Right atrium auricular region (tissue), 2 donors: ENCODE measurements around the gene POLE2. TPM values are rescaled to one million over a fixed set of nuclear protein-coding genes. Genes with fewer than 3 reads are reported as not detected.

Experiments used
- DNase-seq: peaks from one replicate; pipeline ENCODE4 v3.0.0-alpha.2; 2019; ENCODE audit warnings: low spot score
- H3K27ac ChIP-seq, 2 donors: fragments of 200-600 bp; sonication (generic); 1 replicate in 1 of 2; 2 replicates in 1 of 2; pipeline ENCODE4 v1.5.1; 2016 to 2019
- H3K27me3 ChIP-seq, 2 donors: fragments of 200-600 bp; sonication (generic); one replicate each; pipeline versions ENCODE4 v1.5.1 to v1.6.0; 2017 to 2019
- H3K36me3 ChIP-seq: fragments of 200-600 bp; sonication (generic); one replicate; pipeline ENCODE4 v1.5.1; 2016
- H3K4me1 ChIP-seq, 2 donors: fragments of 200-600 bp; sonication (generic); one replicate each; pipeline versions ENCODE4 v1.5.1 to v1.6.0; 2017 to 2019
- H3K4me3 ChIP-seq, 2 donors: fragments of 200-600 bp; sonication (generic); 1 replicate in 1 of 2; 2 replicates in 1 of 2; pipeline ENCODE4 v1.5.1; 2017 to 2019; ENCODE audit warnings: mild to moderate bottlenecking in 1 of 2, moderate library complexity in 1 of 2
- H3K9me3 ChIP-seq, 2 donors: fragments of 200-600 bp; sonication (generic); one replicate each; pipeline ENCODE4 v1.5.1; 2019
- CTCF ChIP-seq, 2 donors: fragments of 200-600 bp; sonication (generic); IDR thresholded peaks; one replicate each; pipeline ENCODE4 v1.5.1; 2019; ENCODE audit warnings: antibody characterized with exemption in 2 of 2
- total RNA-seq, 2 donors: library from RNA; depleted of rRNA; stranded (reverse); fragments of >200 nt; gene quantifications; one replicate each; pipeline ENCODE4 v1.1.0, GENCODE V29; 2016

The POLE2 gene
- total RNA-seq, 2 donors from 2014 or later: 2.3 TPM; not detected in 1

- DNase-seq: peak; percentile 86
- TF ChIP-seq CTCF (IDR thresholded peaks at IDR 0.05): peak in 1 of 2 donors; percentile 15
- no peaks in the 10 kb centered on the region for H3K36me3 ChIP-seq
- no peaks in the 10 kb centered on the region for H3K27me3 ChIP-seq
- no peaks in the 10 kb centered on the region for H3K9me3 ChIP-seq
- peak within 1 kb of the TSS; percentile 92 to 97 for H3K27ac ChIP-seq
- peaks cover 0 to 25% of the 10 kb centered on the region in 2 donors for H3K4me1 ChIP-seq
- peak within 1 kb of the TSS; percentile 74 to 82 for H3K4me3 ChIP-seq
Measured at GRCh38 chr14:49598485-49599300, 89.3 kb downstream of the POLE2 start, which contains the start of gene LRR1. TSS of gene LRR1 (plus strand) at chr14:49598940. CDS start at chr14:49599021, 81 bp downstream.

- H3K4me1 ChIP-seq: peaks cover 0 to 25% of the 10 kb centered on the region in 2 donors
- DNase-seq: no peak
- TF ChIP-seq CTCF (IDR thresholded peaks at IDR 0.05): no peak
- H3K27ac ChIP-seq: peak overlapping the region; percentile 92 to 97
- no peaks in the 10 kb centered on the region for H3K36me3 ChIP-seq
- peak overlapping the region; percentile 74 to 82 for H3K4me3 ChIP-seq
- H3K27me3 ChIP-seq: no peaks in the 10 kb centered on the region
- no peaks in the 10 kb centered on the region for H3K9me3 ChIP-seq
Measured at GRCh38 chr14:49598189-49598484, 89.9 kb downstream of the POLE2 start.

GRCh38 chr14:49594347-49595091 lies 93.5 kb downstream of the POLE2 start:
- Histone ChIP-seq H3K4me3 (no peak overlapping the region), H3K27me3 (no peaks in the 10 kb centered on the region), H3K9me3 (no peaks in the 10 kb centered on the region), H3K36me3 (no peaks in the 10 kb centered on the region), H3K27ac (peak overlapping the region in 1 of 2 donors; percentile 9), H3K4me1 (peaks cover 0 to 25% of the 10 kb centered on the region in 2 donors)
- no peak for TF ChIP-seq CTCF (IDR thresholded peaks at IDR 0.05)
- no peak for DNase-seq

Other genes with a start within 250 kb of the POLE2 start
- gene RPS29, start 101.8 kb downstream of the POLE2 start, total RNA-seq: 1,000 to 10,000 TPM; 1,499 to 8,459 TPM
- gene LRR1, start 89.3 kb downstream of the POLE2 start, total RNA-seq: 1 to 10 TPM; 3.6 to 3.8 TPM
- gene RPL36AL, start 67.6 kb downstream of the POLE2 start, total RNA-seq: 100 to 1,000 TPM; 133 to 301 TPM
- gene MGAT2, start 67.4 kb downstream of the POLE2 start, total RNA-seq: 10 to 100 TPM; 15.4 to 22.9 TPM
- gene DNAAF2, start 53.0 kb downstream of the POLE2 start, total RNA-seq: 1 to 10 TPM; 6.3 to 8.9 TPM
- gene KLHDC1, start 4.9 kb upstream of the POLE2 start, total RNA-seq: 1 to 10 TPM; 5.5 to 9.4 TPM
- 10 to 100 TPM; 51.1 to 80.3 TPM for gene KLHDC2, start 79.9 kb upstream of the POLE2 start, total RNA-seq
- 10 to 100 TPM; 43.9 to 45.2 TPM for gene NEMF, start 164.6 kb upstream of the POLE2 start, total RNA-seq
- 10 to 100 TPM; 21.4 to 25.1 TPM for gene ARF6, start 204.9 kb upstream of the POLE2 start, total RNA-seq